HG03108 (cell line): ENCODE measurements around the gene ZC3H14.

Source experiments
- ATAC-seq: cut with Tn5 transposase; IDR thresholded peaks from one replicate; pipeline ENCODE4 v1.9.1; 2021; ENCODE audit warnings: moderate library complexity; ENCODE audit not compliant: unreplicated experiment

The ZC3H14 gene

GRCh38 chr14:88605594-88605993 is 42.8 kb downstream of the ZC3H14 start:
- ATAC-seq, result no peak

GRCh38 chr14:88607829-88608228 is 45.0 kb downstream of the ZC3H14 start:
- no peak for ATAC-seq

- no peak for ATAC-seq
These were observed 49.0 kb downstream of the ZC3H14 start for GRCh38 chr14:88611878-88612277.

GRCh38 chr14:88612981-88613380 is 50.1 kb downstream of the ZC3H14 start:
- ATAC-seq, result no peak

GRCh38 chr14:88613552-88614010 is 50.7 kb downstream of the ZC3H14 start:
- no peak for ATAC-seq

- peak; percentile 46 for ATAC-seq
These were observed 51.5 kb downstream of the ZC3H14 start for GRCh38 chr14:88614218-88614907.

GRCh38 chr14:88616697-88617096 is 53.9 kb downstream of the ZC3H14 start:
- no peak for ATAC-seq

GRCh38 chr14:88617479-88617878 is 54.6 kb downstream of the ZC3H14 start:
- no peak for ATAC-seq

GRCh38 chr14:88618476-88618875 is 55.6 kb downstream of the ZC3H14 start:
- no peak for ATAC-seq

GRCh38 chr14:88621100-88621499 is 58.3 kb downstream of the ZC3H14 start:
- no peak for ATAC-seq

- no peak for ATAC-seq
These were observed 62.8 kb downstream of the ZC3H14 start for GRCh38 chr14:88625671-88626070.

- ATAC-seq, result no peak
These were observed 65.2 kb downstream of the ZC3H14 start for GRCh38 chr14:88628033-88628432.

- ATAC-seq, result no peak
These were observed 65.6 kb downstream of the ZC3H14 start for GRCh38 chr14:88628462-88628861.

- ATAC-seq, result no peak
These were observed 67.7 kb downstream of the ZC3H14 start for GRCh38 chr14:88630565-88630964.

- ATAC-seq, result no peak
These were observed 68.3 kb downstream of the ZC3H14 start for GRCh38 chr14:88631091-88631490.

GRCh38 chr14:88632512-88632911 is 69.7 kb downstream of the ZC3H14 start:
- ATAC-seq, result no peak

- no peak for ATAC-seq
These were observed 76.4 kb downstream of the ZC3H14 start for GRCh38 chr14:88639221-88639620.

GRCh38 chr14:88660056-88660455 is 97.2 kb downstream of the ZC3H14 start:
- ATAC-seq, result no peak

- peak; percentile 86 for ATAC-seq
These were observed 104.9 kb downstream of the ZC3H14 start for GRCh38 chr14:88667555-88668273.

GRCh38 chr14:88668448-88669116 is 105.7 kb downstream of the ZC3H14 start:
- peak; percentile 55 for ATAC-seq

GRCh38 chr14:88669346-88669745 is 106.5 kb downstream of the ZC3H14 start:
- no peak for ATAC-seq
